Activated T-cell treated with anti-CD3 and anti-CD28 coated beads, Interleukin-2, amount 50 U/mL, for 4 hours (primary cell): ENCODE results near the gene DCTPP1. TPM values are rescaled to one million over a fixed set of nuclear protein-coding genes. Genes with fewer than 3 reads are reported as not detected.
"Not testable (repeated sequence)": the region's sequence is repeated elsewhere in the genome, so short reads cannot be mapped to it uniquely, and the experiment has no call there.

Experiments used
- ATAC-seq, 2 donors: fragments of 200-7000 bp; cut with Tn5 transposase; one replicate each; pipeline ENCODE4 v1.10.0; 2021
- DNase-seq: peaks from one replicate; pipeline ENCODE4 v3.0.0-alpha.2; 2020
- H3K27me3 Mint-ChIP-seq: one replicate; pipeline ENCODE4 v1.8.0; 2021; ENCODE audit warnings: low read depth, mixed read lengths
- H3K36me3 Mint-ChIP-seq: one replicate; pipeline ENCODE4 v1.8.0; 2022; ENCODE audit warnings: mixed read lengths; ENCODE audit not compliant: insufficient read depth
- H3K4me1 Mint-ChIP-seq: one replicate; pipeline ENCODE4 v1.8.0; 2021; ENCODE audit warnings: low read depth, mixed read lengths
- H3K4me3 Mint-ChIP-seq: one replicate; pipeline ENCODE4 v1.8.0; 2021; ENCODE audit warnings: mild to moderate bottlenecking, moderate library complexity, mixed read lengths
- H3K9me3 Mint-ChIP-seq: one replicate; pipeline ENCODE4 v1.8.0; 2021; ENCODE audit warnings: mixed read lengths
- total RNA-seq, 3 donors: library from RNA; stranded (reverse); gene quantifications; one replicate each; pipeline ENCODE4 v1.2.1, GENCODE V29; 2021

The DCTPP1 gene
- total RNA-seq, 3 donors from 2014 or later, result 226 to 283 (median 250) TPM

- Mint-ChIP-seq H3K4me3 (no peak overlapping the region), H3K4me1 (peaks cover 32% of the 10 kb centered on the region), H3K36me3 (peaks cover 16% of the 10 kb centered on the region), H3K27me3 (no peaks in the 10 kb centered on the region), H3K9me3 (no peaks in the 10 kb centered on the region)
- ATAC-seq (no peak), DNase-seq (no peak)
Measured at GRCh38 chr16:30413112-30413806, 16.6 kb downstream of the DCTPP1 start.

- Mint-ChIP-seq H3K9me3 (no peaks in the 10 kb centered on the region), H3K4me1 (peaks cover 24% of the 10 kb centered on the region), H3K36me3 (peaks cover 11% of the 10 kb centered on the region), H3K27me3 (no peaks in the 10 kb centered on the region), H3K4me3 (peak overlapping the region; percentile 88)
- peak; percentile 95 for DNase-seq
- peak; percentile 48 to 51 for ATAC-seq
Measured at GRCh38 chr16:30409125-30410060, 20.4 kb downstream of the DCTPP1 start.

DNA sequence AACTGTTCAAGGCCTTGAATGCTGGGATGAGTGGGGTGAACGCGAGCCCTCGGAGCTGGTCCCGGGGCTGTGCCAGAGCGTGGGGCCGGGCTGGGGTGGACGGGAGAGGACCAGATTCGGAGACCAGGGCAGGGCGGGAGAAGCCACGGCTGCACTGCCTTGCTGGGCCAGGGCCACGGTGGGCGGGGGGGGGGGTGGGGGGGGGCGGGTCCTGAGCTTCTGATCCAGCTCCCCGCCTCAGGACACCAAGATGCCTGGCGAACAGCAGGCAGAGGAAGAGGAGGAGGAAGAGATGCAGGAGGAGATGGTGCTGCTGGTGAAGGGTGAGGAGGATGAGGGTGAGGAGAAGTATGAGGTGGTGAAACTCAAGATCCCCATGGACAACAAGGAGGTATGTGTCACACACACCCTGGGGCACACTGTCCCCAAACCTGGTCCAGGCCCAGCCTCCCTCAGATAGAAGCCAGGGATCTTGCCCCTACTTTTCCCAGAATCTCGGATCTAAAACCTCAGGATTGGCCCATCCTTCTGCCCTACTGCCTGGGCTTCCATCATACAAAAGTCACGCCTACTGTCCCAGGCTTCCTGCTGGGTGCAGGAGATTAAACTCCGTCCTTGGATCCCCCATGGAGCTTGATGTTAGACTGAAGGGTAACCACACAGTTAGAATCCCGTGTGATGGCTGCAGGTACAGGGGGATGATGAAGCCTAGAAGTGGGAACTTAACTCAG, 21.9 kb downstream of the DCTPP1 start:
- H3K4me1 Mint-ChIP-seq, result peaks cover 24% of the 10 kb centered on the region
- no peaks in the 10 kb centered on the region for H3K27me3 Mint-ChIP-seq
- DNase-seq (no peak), ATAC-seq (no peak)
- H3K36me3 Mint-ChIP-seq, result peaks cover 6% of the 10 kb centered on the region
- peak overlapping the region; percentile 88 for H3K4me3 Mint-ChIP-seq
- no peaks in the 10 kb centered on the region for H3K9me3 Mint-ChIP-seq

- Mint-ChIP-seq H3K4me1 (peaks cover 24% of the 10 kb centered on the region), H3K9me3 (no peaks in the 10 kb centered on the region), H3K4me3 (peak within 1 kb of the TSS; percentile 88), H3K27me3 (no peaks in the 10 kb centered on the region), H3K36me3 (peaks cover 6% of the 10 kb centered on the region)
- ATAC-seq (peak; percentile 88 to 90), DNase-seq (peak; percentile 86)
Measured at GRCh38 chr16:30407102-30407803, 22.6 kb downstream of the DCTPP1 start, which contains the start of gene ZNF771. ZNF771 (plus strand) TSS chr16:30407606; CDS start chr16:30408054, 448 bp downstream.

DNA sequence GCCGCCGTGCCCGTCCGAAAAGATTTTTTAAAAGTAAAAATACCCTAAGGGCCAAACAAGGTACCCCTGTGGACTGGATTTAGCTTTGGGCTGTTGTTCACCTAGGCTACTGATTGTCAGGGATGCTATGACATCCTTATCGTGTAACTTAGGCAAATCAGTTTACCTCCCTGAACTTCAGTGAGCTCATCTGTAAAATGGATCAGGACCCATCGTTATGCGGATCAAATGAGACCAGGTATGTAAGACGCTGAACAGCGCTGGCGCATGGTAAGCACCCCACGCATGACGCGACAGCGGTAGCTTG, 23.1 kb downstream of the DCTPP1 start:
- no peak for DNase-seq
- Mint-ChIP-seq H3K4me1 (peaks cover 20% of the 10 kb centered on the region), H3K27me3 (no peaks in the 10 kb centered on the region), H3K36me3 (peaks cover 2% of the 10 kb centered on the region), H3K4me3 (peak overlapping the region; percentile 88), H3K9me3 (no peaks in the 10 kb centered on the region)
- peak; percentile 15 to 19 for ATAC-seq

- Mint-ChIP-seq H3K4me3 (peak overlapping the region; percentile 84), H3K9me3 (no peaks in the 10 kb centered on the region), H3K36me3 (peaks cover 6% of the 10 kb centered on the region), H3K27me3 (no peaks in the 10 kb centered on the region), H3K4me1 (peaks cover 33% of the 10 kb centered on the region)
- DNase-seq (no peak), ATAC-seq (no peak)
Measured at GRCh38 chr16:30401768-30402425, 27.9 kb downstream of the DCTPP1 start.

GRCh38 chr16:30399435-30400186, 30.2 kb downstream of the DCTPP1 start:
- Mint-ChIP-seq H3K4me1 (peaks cover 42% of the 10 kb centered on the region), H3K27me3 (no peaks in the 10 kb centered on the region), H3K4me3 (peak overlapping the region; percentile 84)

DNA sequence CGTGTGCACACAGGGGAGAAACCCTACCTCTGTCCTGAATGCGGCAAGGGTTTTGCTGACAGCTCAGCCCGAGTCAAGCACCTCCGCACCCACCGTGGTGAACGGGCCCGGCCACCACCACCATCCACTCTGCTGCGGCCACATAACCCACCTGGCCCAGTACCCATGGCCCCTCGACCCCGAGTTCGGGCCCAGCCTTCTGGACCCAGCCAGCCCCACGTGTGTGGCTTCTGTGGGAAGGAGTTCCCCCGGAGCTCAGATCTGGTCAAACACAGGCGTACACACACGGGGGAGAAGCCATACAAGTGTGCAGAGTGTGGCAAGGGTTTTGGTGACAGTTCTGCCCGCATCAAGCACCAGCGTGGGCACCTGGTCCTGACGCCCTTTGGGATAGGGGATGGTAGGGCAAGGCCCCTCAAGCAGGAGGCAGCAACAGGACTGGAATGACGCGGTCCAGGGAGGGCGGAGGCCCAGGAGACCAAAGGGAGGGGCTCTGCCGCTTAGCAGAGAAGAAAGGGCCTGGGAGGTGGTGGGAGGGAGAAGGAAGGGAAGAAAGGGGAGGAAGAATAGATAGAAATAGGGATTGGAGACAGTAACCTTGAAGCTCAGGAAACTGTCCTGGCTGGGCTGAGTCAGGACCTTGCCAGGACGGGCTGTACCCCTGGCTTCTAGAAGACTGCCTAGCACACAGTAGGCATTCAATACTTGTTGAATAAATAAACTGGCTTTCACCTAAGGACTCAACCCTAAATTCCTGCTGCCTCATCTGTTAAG, 31.0 kb downstream of the DCTPP1 start:
- no peak overlapping the region for H3K4me3 Mint-ChIP-seq

More at GRCh38 chr16:30399435-30400186, 30.2 kb downstream of the DCTPP1 start:
- Mint-ChIP-seq H3K9me3 (no peaks in the 10 kb centered on the region), H3K36me3 (peaks cover 6% of the 10 kb centered on the region)
- ATAC-seq, result no peak
- DNase-seq, result no peak

GRCh38 chr16:30397776-30398660, 31.8 kb downstream of the DCTPP1 start:
- ATAC-seq (no peak), DNase-seq (no peak)
- H3K9me3 Mint-ChIP-seq, result no peaks in the 10 kb centered on the region
- peaks cover 45% of the 10 kb centered on the region for H3K4me1 Mint-ChIP-seq
- H3K27me3 Mint-ChIP-seq, result no peaks in the 10 kb centered on the region
- peaks cover 6% of the 10 kb centered on the region for H3K36me3 Mint-ChIP-seq
- no peak overlapping the region for H3K4me3 Mint-ChIP-seq

More for the DNA sequence above, 31.0 kb downstream of the DCTPP1 start:
- DNase-seq, result no peak
- no peak for ATAC-seq
- Mint-ChIP-seq H3K27me3 (no peaks in the 10 kb centered on the region), H3K36me3 (peaks cover 6% of the 10 kb centered on the region), H3K4me1 (peaks cover 45% of the 10 kb centered on the region), H3K9me3 (no peaks in the 10 kb centered on the region)

DNA sequence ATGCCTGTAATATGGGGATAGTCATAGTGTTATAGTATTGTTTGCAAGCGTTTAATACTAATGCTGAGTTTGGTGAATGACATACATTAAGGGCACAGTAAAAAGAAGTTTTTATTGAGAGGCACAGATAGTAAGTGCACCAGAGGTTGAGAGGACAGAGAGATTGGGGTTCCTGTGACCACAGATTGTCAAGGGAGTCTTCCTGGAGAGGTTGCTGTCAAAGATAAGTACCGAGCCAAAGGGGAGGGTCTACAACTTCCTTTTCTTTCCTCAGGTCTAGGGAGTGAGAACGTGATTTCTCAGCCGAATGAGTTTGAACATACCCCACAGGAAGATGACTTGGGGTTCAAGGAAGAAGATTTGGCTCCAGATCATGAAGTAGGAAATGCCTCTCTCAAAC, 32.8 kb downstream of the DCTPP1 start:
- Mint-ChIP-seq H3K27me3 (no peaks in the 10 kb centered on the region), H3K4me1 (peaks cover 45% of the 10 kb centered on the region), H3K9me3 (no peaks in the 10 kb centered on the region), H3K4me3 (peak overlapping the region; percentile 87), H3K36me3 (peaks cover 6% of the 10 kb centered on the region)
- no peak for ATAC-seq
- no peak for DNase-seq

DNA sequence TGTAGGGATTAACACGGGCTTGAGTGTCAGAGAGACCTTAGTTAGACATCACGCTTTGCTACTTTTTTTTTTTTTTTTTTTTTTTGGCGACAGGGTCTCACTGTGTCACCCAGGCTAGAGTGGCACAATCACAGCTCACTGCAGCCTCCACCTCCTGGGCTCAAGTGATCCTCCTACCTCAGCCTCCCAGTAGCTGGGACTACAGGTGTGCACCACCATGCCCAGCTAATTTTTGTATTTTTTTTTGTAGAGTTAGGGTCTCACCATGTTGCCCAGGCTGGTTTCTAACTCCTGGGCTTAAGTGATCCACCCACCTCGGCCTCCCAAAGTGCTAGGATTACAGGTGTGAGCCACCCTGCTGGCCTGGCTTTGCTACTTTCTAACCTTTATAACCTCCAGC, 33.2 kb downstream of the DCTPP1 start:
- H3K36me3 Mint-ChIP-seq, ATAC-seq, H3K9me3 Mint-ChIP-seq, DNase-seq, H3K27me3 Mint-ChIP-seq: not testable (repeated sequence)
- H3K4me3 Mint-ChIP-seq, result peak overlapping the region; percentile 87
- peaks cover 43% of the 10 kb centered on the region for H3K4me1 Mint-ChIP-seq
